Cardiac ventricle fibroblast (primary cell): Measurements from ENCODE around the gene LRP1-AS. TPM values are rescaled to one million over a fixed set of nuclear protein-coding genes. Genes with fewer than 3 reads are reported as not detected.

ENCODE experiments used
- total RNA-seq: library from RNA; depleted of rRNA; stranded (reverse); fragments of >200 nt; gene quantifications from 2 replicates; pipeline ENCODE4 v1.2.3, GENCODE V29; 2015

Gene LRP1-AS
- not detected in 2 replicates for total RNA-seq

DNA sequence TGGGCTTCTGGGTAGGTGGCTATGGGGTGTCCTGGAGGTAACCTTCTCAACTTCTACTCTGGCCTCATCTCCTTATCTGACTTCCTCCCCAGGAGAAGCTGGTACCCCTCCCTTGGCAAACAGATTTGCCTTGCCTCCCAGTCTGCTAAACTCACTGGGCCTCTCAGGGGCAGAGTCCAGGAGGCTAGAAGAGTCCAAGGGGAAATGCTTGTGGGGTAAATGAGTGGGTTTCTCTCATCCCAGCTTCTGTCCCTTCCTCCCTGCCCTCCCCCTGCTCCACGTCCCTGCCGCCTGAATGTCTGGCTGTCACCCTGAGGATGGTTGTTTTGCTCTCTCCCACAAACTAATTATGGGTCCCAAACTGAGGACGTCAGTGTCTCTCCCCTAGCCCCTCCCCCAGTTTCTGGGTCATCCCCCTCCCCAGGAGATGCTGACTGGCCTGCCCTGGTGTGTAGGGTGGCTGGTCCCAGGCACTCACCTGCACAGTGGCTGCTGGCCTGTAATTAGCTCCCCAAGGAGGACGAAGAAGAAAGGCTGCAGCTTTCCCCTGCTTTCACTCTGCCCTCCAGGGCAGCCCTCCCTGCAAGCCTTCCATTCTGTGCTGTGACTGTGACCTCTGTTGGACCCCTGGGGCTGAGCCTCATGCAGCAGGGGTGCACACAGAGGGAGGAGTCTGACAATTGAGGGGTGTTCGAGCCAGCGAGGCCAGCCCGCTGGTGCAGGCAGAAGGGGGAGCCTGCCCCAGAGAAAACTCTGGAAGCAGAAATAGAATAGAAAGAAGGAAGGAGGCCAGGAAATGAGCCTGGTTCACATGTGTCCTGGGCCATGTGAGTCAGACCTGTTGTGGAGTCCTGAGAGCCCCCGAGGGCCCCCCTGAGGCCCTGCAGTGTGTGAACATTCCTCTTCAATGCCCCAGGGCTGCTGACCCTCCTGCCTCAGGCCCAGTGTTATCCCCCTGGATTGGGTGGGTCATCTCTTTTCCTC lies at the start of gene LRP1-AS:
Gene LRP1-AS (minus strand): TSS at position 659 of the 984 bp plus-strand sequence.

DNA sequence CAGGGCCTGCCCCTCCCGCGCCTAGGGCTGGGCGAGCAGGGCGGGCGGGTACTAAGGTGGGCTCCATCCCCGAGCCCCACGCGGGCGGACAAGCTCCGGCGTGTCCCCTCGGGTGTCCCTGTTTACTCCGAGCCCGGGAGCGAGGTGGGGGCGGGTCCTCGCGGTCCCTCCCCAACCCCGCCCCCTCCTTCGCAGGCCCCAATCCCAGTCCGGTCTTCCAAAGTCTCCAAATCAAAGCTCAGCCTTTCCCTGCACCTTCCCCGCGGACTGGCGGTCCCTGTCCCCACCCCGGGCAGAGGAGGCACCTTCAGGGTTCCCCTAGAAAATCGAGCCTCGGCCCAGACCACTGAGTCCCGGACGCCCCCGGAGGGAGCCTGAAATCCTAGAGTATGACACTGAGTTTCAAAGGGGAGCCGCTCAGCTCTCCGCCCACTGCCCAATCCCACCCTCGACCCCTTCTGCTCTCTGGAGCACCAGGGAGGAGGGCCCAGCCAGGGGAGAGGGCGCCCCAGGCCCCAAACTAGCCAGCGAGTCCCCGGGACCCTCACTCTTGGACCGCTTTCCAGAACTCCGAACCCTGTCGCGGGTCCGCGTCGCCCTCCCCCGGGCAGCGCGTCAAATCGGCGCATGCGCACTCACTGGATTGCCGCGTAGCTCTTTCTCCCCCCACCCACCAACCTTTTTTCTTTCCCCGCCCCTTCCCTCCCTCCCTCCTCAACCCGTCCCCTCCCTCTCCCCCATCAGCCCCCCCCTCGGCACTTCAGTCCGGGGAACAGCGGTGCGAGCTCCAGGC lies 19.5 kb downstream of the LRP1-AS start, which contains the start of gene LRP1:
Gene LRP1 (plus strand): TSS at position 758 of the 793 bp plus-strand sequence. CDS start 482 bp downstream, outside the sequence.

DNA sequence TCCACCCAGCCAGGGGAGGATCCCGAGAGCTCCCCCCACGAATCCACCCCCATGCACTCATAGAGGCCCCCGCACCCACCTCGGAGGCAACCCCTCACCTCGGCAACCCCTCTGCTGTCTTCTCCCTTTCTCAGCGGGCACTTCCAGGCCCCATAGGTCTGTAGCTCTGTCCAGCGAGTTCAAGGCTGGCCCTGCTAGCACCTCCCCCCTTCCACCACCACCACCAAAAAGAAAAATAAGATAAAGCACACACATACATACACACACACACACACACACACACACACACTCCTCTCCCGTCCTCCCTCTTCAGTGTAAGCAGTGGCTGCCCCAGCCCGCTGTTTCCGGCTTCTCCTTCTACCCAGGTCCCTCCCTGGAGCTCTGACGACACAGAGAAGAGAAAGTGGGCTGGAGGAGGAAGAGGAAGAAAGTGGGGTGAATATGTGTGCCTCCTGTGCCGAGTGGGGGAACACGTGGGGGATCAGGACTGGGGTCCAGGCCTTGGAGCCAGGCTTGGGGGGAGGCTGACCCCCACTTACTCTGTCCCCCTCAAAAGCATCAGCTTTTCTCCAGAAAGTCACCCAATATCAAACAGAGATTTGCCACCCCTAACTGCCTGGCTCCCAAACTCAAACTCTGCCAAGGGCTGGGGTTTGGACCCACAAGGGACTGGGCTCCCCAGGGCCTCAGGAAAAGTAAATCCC lies 36.2 kb downstream of the LRP1-AS start, which contains the start of gene STAT6:
Gene STAT6 (minus strand): TSS at position 332 of the 704 bp plus-strand sequence. CDS start 3,084 bp downstream, outside the sequence.

Other genes with a start within 250 kb of the LRP1-AS start
- not detected in 2 replicates for gene SDR9C7, start 213.2 kb downstream of the LRP1-AS start, total RNA-seq
- 0.06 TPM in 1 of 2 replicates, not detected in the other for gene RDH16, start 190.0 kb downstream of the LRP1-AS start, total RNA-seq
- 1.9 and 2.0 TPM in 2 replicates for gene ZBTB39, start 141.1 kb downstream of the LRP1-AS start, total RNA-seq
- not detected in 2 replicates for gene TAC3, start 131.1 kb downstream of the LRP1-AS start, total RNA-seq
- gene MYO1A, start 97.5 kb downstream of the LRP1-AS start, total RNA-seq: not detected in 2 replicates
- 2.2 and 3.5 TPM in 2 replicates for gene NEMP1, start 68.8 kb downstream of the LRP1-AS start, total RNA-seq
- gene NAB2, start 58.5 kb downstream of the LRP1-AS start, total RNA-seq: 40.6 and 54.4 TPM in 2 replicates
- 106 and 115 TPM in 2 replicates for gene STAT6, start 36.3 kb downstream of the LRP1-AS start, total RNA-seq
- 1,119 and 1,224 TPM in 2 replicates for gene LRP1, start 19.1 kb downstream of the LRP1-AS start, total RNA-seq
- 17.6 and 21.4 TPM in 2 replicates for gene NXPH4, start 69.2 kb upstream of the LRP1-AS start, total RNA-seq
- gene SHMT2, start 82.1 kb upstream of the LRP1-AS start, total RNA-seq: 118 and 140 TPM in 2 replicates
- gene STAC3, start 103.6 kb upstream of the LRP1-AS start, total RNA-seq: 0.20 and 3.1 TPM in 2 replicates